A549 (cell line): Measurements from ENCODE around the gene OPTN. TPM values are rescaled to one million over a fixed set of nuclear protein-coding genes. Genes with fewer than 3 reads are reported as not detected.
"Not testable (repeated sequence)": the region's sequence is repeated elsewhere in the genome, so short reads cannot be mapped to it uniquely, and the experiment has no call there.

ENCODE experiments used
- ATAC-seq, 2 experiments: fragments of 200-7000 bp in 1 of 2; fragments of >200 bp in 1 of 2; cut with Nextera tagmentation in 1 of 2; cut with Tn5 transposase in 1 of 2; 3 replicates each; pipeline versions ENCODE4 v1.8.0 to v1.9.1; 2018 to 2020; ENCODE audit warnings: mild to moderate bottlenecking in 1 of 2, moderate library complexity in 1 of 2
- CTCF ChIA-PET: fragments of 300-600 bp; sonication (Branson Sonifier 250); formaldehyde crosslinking; extraction: SDS; loops from one replicate; lab custom pipeline; 2021; ENCODE audit warnings: antibody characterized with exemption, inconsistent platforms; lab: Yijun Ruan, JAX
- POLR2A ChIA-PET: fragments of 350-600 bp; formaldehyde crosslinking; extraction: SDS; loops from one replicate; lab custom pipeline; 2021; ENCODE audit warnings: antibody characterized with exemption, inconsistent platforms; lab: Yijun Ruan, JAX
- DNase-seq, 2 experiments: peaks; one replicate each; pipeline versions ENCODE4 v3.0.0 to v3.0.0-alpha.2; 2011 to 2016; ENCODE audit warnings: low read depth in 1 of 2, low spot score in 1 of 2
- FAIRE-seq: peaks from 2 replicates; lab custom pipeline; 2011; peaks lifted over from hg19 to GRCh38; lab: Jason Lieb, UNC
- H3K27ac ChIP-seq, 2 experiments: fragments of >200 bp; sonication (Bioruptor Twin); formaldehyde crosslinking; 3 replicates each; pipeline ENCODE4 v1.5.1; 2016 to 2017
- H3K4me1 ChIP-seq: fragments of >200 bp; sonication (Bioruptor Twin); formaldehyde crosslinking; 3 replicates; pipeline ENCODE4 v1.6.1; 2016
- H3K4me2 ChIP-seq: fragments of >200 bp; sonication (Bioruptor Twin); formaldehyde crosslinking; 3 replicates; pipeline ENCODE4 v1.6.1; 2016
- H3K4me3 ChIP-seq: fragments of >200 bp; sonication (Bioruptor Twin); formaldehyde crosslinking; 3 replicates; pipeline ENCODE4 v1.5.1; 2016
- H3K9me3 ChIP-seq: fragments of >200 bp; sonication (Bioruptor Twin); formaldehyde crosslinking; 3 replicates; pipeline ENCODE4 v1.6.1; 2016
- BHLHE40 ChIP-seq: IDR thresholded peaks from 2 replicates; pipeline ENCODE4 v1.6.1; 2012; ENCODE audit warnings: low read depth, low read length, inconsistent platforms
- CBX2 ChIP-seq: fragments of 200-600 bp; sonication (generic); IDR thresholded peaks from 2 replicates; pipeline ENCODE4 v1.6.1; 2016; ENCODE audit warnings: low read depth, mild to moderate bottlenecking, borderline replicate concordance
- CBX8 ChIP-seq: fragments of 200-600 bp; sonication (generic); IDR thresholded peaks from 2 replicates; pipeline ENCODE4 v1.6.1; 2016
- CEBPB ChIP-seq, 2 experiments: fragments of >200 bp in 1 of 2; sonication (Bioruptor Twin) in 1 of 2; formaldehyde crosslinking in 1 of 2; IDR thresholded peaks; 2 replicates each; pipeline ENCODE4 v1.6.1; 2012 to 2016
- CHD4 ChIP-seq: fragments of 200-600 bp; sonication (generic); IDR thresholded peaks from 2 replicates; pipeline ENCODE4 v1.6.1; 2016; ENCODE audit warnings: antibody characterized with exemption, mild to moderate bottlenecking, borderline replicate concordance
- EP300 ChIP-seq, 2 experiments: fragments of >200 bp; sonication (Bioruptor Twin); formaldehyde crosslinking; IDR thresholded peaks; 2 replicates in 1 of 2; 3 replicates in 1 of 2; pipeline ENCODE4 v1.6.1; 2016 to 2017
- GATA3 ChIP-seq: IDR thresholded peaks from 2 replicates; pipeline ENCODE4 v1.6.1; 2012; ENCODE audit warnings: borderline replicate concordance
- HES2 ChIP-seq: fragments of >200 bp; sonication (Bioruptor Twin); formaldehyde crosslinking; IDR thresholded peaks from 2 replicates; pipeline ENCODE4 v1.6.1; 2016
- HEYL ChIP-seq: fragments of 250-450 bp; sonication (Bioruptor Pico); IDR thresholded peaks from 2 replicates; pipeline ENCODE4 v1.8.0; 2021; ENCODE audit warnings: mild to moderate bottlenecking, moderate library complexity
- HOXA7 ChIP-seq: fragments of 250-450 bp; sonication (Bioruptor Pico); IDR thresholded peaks from 2 replicates; pipeline ENCODE4 v1.5.0; 2020; ENCODE audit warnings: mild to moderate bottlenecking, moderate library complexity
- HOXB13 ChIP-seq: fragments of 250-450 bp; sonication (Bioruptor Pico); IDR thresholded peaks from 2 replicates; pipeline ENCODE4 v1.5.0; 2020; ENCODE audit warnings: low read depth, mild to moderate bottlenecking, moderate library complexity
- KDM1A ChIP-seq: fragments of 200-600 bp; sonication (generic); IDR thresholded peaks from 2 replicates; pipeline ENCODE4 v1.6.1; 2016; ENCODE audit warnings: low read depth, mild to moderate bottlenecking
- MAFK ChIP-seq: fragments of 450-650 bp; IDR thresholded peaks from 2 replicates; pipeline ENCODE4 v1.6.1; 2014; ENCODE audit not compliant: partially characterized antibody
- MAX ChIP-seq: IDR thresholded peaks from 2 replicates; pipeline ENCODE4 v1.6.1; 2012
- MYC ChIP-seq: IDR thresholded peaks from 2 replicates; pipeline ENCODE4 v1.6.1; 2012; ENCODE audit warnings: mild to moderate bottlenecking, inconsistent platforms, low read length, improper control_type of control experiment, borderline replicate concordance
- RAD21 ChIP-seq, 2 experiments: fragments of >200 bp in 1 of 2; sonication (Bioruptor Twin) in 1 of 2; formaldehyde crosslinking in 1 of 2; IDR thresholded peaks in 1 of 2; conservative IDR thresholded peaks in 1 of 2; 2 replicates in 1 of 2; 3 replicates in 1 of 2; pipeline ENCODE4 v1.6.1; 2012 to 2018; ENCODE audit warnings: inconsistent platforms in 1 of 2
- RARB ChIP-seq: fragments of 250-450 bp; sonication (Bioruptor Pico); IDR thresholded peaks from 2 replicates; pipeline ENCODE4 v1.8.0; 2021; ENCODE audit warnings: mild to moderate bottlenecking, moderate library complexity
- RCOR1 ChIP-seq: fragments of 150-350 bp; IDR thresholded peaks from 2 replicates; pipeline ENCODE4 v1.6.1; 2014; ENCODE audit warnings: antibody characterized with exemption, low read length, low read depth
- REST ChIP-seq: fragments of 200-600 bp; sonication (generic); IDR thresholded peaks from 2 replicates; pipeline ENCODE4 v1.6.1; 2016; ENCODE audit warnings: antibody characterized with exemption, mild to moderate bottlenecking, moderate library complexity
- RFX5 ChIP-seq: fragments of 450-650 bp; IDR thresholded peaks from 2 replicates; pipeline ENCODE4 v1.7.1; 2014; ENCODE audit warnings: antibody characterized with exemption, mild to moderate bottlenecking, moderate library complexity
- SMC3 ChIP-seq: fragments of >200 bp; sonication (Bioruptor Twin); formaldehyde crosslinking; IDR thresholded peaks from 3 replicates; pipeline ENCODE4 v1.6.1; 2018; ENCODE audit warnings: inconsistent platforms
- SREBF2 ChIP-seq: fragments of 450-650 bp; IDR thresholded peaks from 2 replicates; pipeline ENCODE4 v1.6.1; 2014; ENCODE audit warnings: mild to moderate bottlenecking, moderate library complexity
- TFCP2L1 ChIP-seq: fragments of 250-450 bp; sonication (Bioruptor Pico); IDR thresholded peaks from 2 replicates; pipeline ENCODE4 v1.5.0; 2021; ENCODE audit warnings: mild to moderate bottlenecking
- ZNF302 ChIP-seq: fragments of 250-450 bp; sonication (Bioruptor Pico); IDR thresholded peaks from 2 replicates; pipeline ENCODE4 v1.9.0; 2021; ENCODE audit warnings: inconsistent platforms, mild to moderate bottlenecking, moderate library complexity
- ZSCAN20 ChIP-seq: fragments of 250-450 bp; sonication (Bioruptor Pico); IDR thresholded peaks from 2 replicates; pipeline ENCODE4 v1.8.0; 2022; ENCODE audit warnings: mild to moderate bottlenecking, moderate library complexity
- WGBS: methylation state at CpG from one replicate; pipeline ENCODE4 v1.1.6; 2017; ENCODE audit errors: missing lambda C conversion rate; 5-methylcytosine and 5-hydroxymethylcytosine counted together
- polyA plus RNA-seq, 4 experiments: library from polyadenylated mRNA; depleted of rRNA in 3 of 4; stranded (reverse); fragments of >200 nt; fragmentation: RNase III in 1 of 4; extraction: RNeasy Plus Mini Kit Qiagen cat#74134 plus additional on column Dnase treatment in 1 of 4; gene quantifications; 2 replicates in 3 of 4; 3 replicates in 1 of 4; pipeline ENCODE4 v1.2.3, GENCODE V29; 2011 to 2017

The OPTN gene
- polyA plus RNA-seq, 2 of the 4 experiments (the other 2 are of a cell fraction) = 31.8 to 33.2 TPM

- H3K4me2 ChIP-seq = no peak overlapping the region
- FAIRE-seq (no peak), DNase-seq (no peak), ATAC-seq (no peak)
- no peak overlapping the region for H3K27ac ChIP-seq
- POLR2A ChIA-PET = no interaction called here
- CTCF ChIA-PET = interaction anchor here (1.0 kb wide), 1 partner anchor 372 kb away, joined by 4 read pairs; no protein-coding TSS in a partner anchor
- WGBS = 17% methylated on average over 2 of the region's 2 CpGs
- no peak for TF ChIP-seq RFX5
- TF ChIP-seq BHLHE40 = no peak
- TF ChIP-seq CBX2 = no peak
- no peak for TF ChIP-seq HES2
- no peak for TF ChIP-seq KDM1A
- TF ChIP-seq SMC3 = no peak
- no peak for TF ChIP-seq CBX8
- TF ChIP-seq HOXB13 (CRISPR knock-in tag) = no peak
- TF ChIP-seq CHD4 = no peak
- no peak for TF ChIP-seq REST
- peaks cover 34% of the 10 kb centered on the region for H3K9me3 ChIP-seq
- H3K4me1 ChIP-seq = no peaks in the 10 kb centered on the region; the same call in 2 of the 3 replicates
- H3K4me3 ChIP-seq = no peak overlapping the region
Measured at GRCh38 chr10:13079776-13080050, 20.2 kb upstream of the OPTN start.

GRCh38 chr10:13080643-13081042 is 19.3 kb upstream of the OPTN start:
- WGBS = 61% methylated on average over 7 of the region's 7 CpGs
- ChIA-PET CTCF (no interaction called here), POLR2A (no interaction called here)
- H3K9me3 ChIP-seq = peaks cover 43% of the 10 kb centered on the region
- DNase-seq (no peak), FAIRE-seq (no peak), ATAC-seq (no peak)
- H3K4me2 ChIP-seq = no peak overlapping the region
- H3K4me3 ChIP-seq = no peak overlapping the region
- TF ChIP-seq CBX2 (no peak), RAD21 (conservative IDR thresholded peaks at IDR 0.05 in 1 of 2, IDR thresholded peaks at IDR 0.05 in 1 of 2) (no peak), RCOR1 (no peak), ZNF302 (CRISPR knock-in tag) (no peak), HEYL (CRISPR knock-in tag) (no peak), CBX8 (no peak), SREBF2 (no peak), CEBPB (IDR thresholded peaks at IDR 0.05) (no peak), RFX5 (no peak), HOXA7 (CRISPR knock-in tag) (no peak), TFCP2L1 (no peak), RARB (CRISPR knock-in tag) (no peak), GATA3 (no peak), MYC (no peak), MAFK (no peak), EP300 (IDR thresholded peaks at IDR 0.05) (no peak), ZSCAN20 (CRISPR knock-in tag) (no peak), HES2 (no peak), MAX (no peak)
- H3K4me1 ChIP-seq = no peaks in the 10 kb centered on the region
- no peak overlapping the region for H3K27ac ChIP-seq

GRCh38 chr10:13083700-13084099 is 16.3 kb upstream of the OPTN start:
- H3K27ac ChIP-seq, FAIRE-seq, ATAC-seq, H3K4me3 ChIP-seq, DNase-seq, POLR2A ChIA-PET, H3K4me2 ChIP-seq: not testable (repeated sequence)
- CTCF ChIA-PET = interaction anchor here (1.2 to 1.4 kb wide), 3 partner anchors 9 to 890 kb away, joined by 3 to 6 read pairs (median 4); no protein-coding TSS in a partner anchor
- Histone ChIP-seq H3K9me3 (peaks cover 43% of the 10 kb centered on the region), H3K4me1 (peaks cover 15% of the 10 kb centered on the region)
- 62% methylated on average over 3 of the region's 3 CpGs for WGBS
